GM19468 (cell line): ENCODE measurements around the gene MDM2.

Experiments used
- ATAC-seq: cut with Tn5 transposase; IDR thresholded peaks from one replicate; pipeline ENCODE4 v1.9.1; 2021; ENCODE audit warnings: mild to moderate bottlenecking, moderate library complexity, moderate number of reproducible peaks; ENCODE audit not compliant: unreplicated experiment; ENCODE audit errors: extremely low read depth

MDM2 gene

GRCh38 chr12:68870443-68870842 lies 62.5 kb downstream of the MDM2 start:
- ATAC-seq, result no peak

GRCh38 chr12:68871396-68871795 lies 63.4 kb downstream of the MDM2 start:
- no peak for ATAC-seq

GRCh38 chr12:68871921-68872320 lies 63.9 kb downstream of the MDM2 start:
- ATAC-seq, result no peak

- no peak for ATAC-seq
Observed at GRCh38 chr12:68873316-68873715, 65.3 kb downstream of the MDM2 start.

GRCh38 chr12:68876461-68876860 lies 68.5 kb downstream of the MDM2 start:
- no peak for ATAC-seq

GRCh38 chr12:68877583-68877982 lies 69.6 kb downstream of the MDM2 start:
- ATAC-seq, result no peak

GRCh38 chr12:68878283-68878682 lies 70.3 kb downstream of the MDM2 start:
- no peak for ATAC-seq

GRCh38 chr12:68878846-68879245 lies 70.9 kb downstream of the MDM2 start:
- ATAC-seq, result no peak

GRCh38 chr12:68880660-68881325 lies 72.8 kb downstream of the MDM2 start:
- ATAC-seq, result no peak

- no peak for ATAC-seq
Observed at GRCh38 chr12:68882251-68882964, 74.4 kb downstream of the MDM2 start.

GRCh38 chr12:68883151-68883550 lies 75.2 kb downstream of the MDM2 start:
- ATAC-seq, result no peak

- no peak for ATAC-seq
Observed at GRCh38 chr12:68884251-68884650, 76.3 kb downstream of the MDM2 start.

GRCh38 chr12:68885381-68885780 lies 77.4 kb downstream of the MDM2 start:
- ATAC-seq, result no peak

GRCh38 chr12:68886636-68887572 lies 78.9 kb downstream of the MDM2 start:
- no peak for ATAC-seq

- no peak for ATAC-seq
Observed at GRCh38 chr12:68887641-68888040, 79.7 kb downstream of the MDM2 start.

- ATAC-seq, result no peak
Observed at GRCh38 chr12:68888243-68888642, 80.3 kb downstream of the MDM2 start.

- ATAC-seq, result no peak
Observed at GRCh38 chr12:68890701-68891113, 82.7 kb downstream of the MDM2 start.

- ATAC-seq, result no peak
Observed at GRCh38 chr12:68891141-68891540, 83.2 kb downstream of the MDM2 start.

- ATAC-seq, result no peak
Observed at GRCh38 chr12:68893201-68893600, 85.2 kb downstream of the MDM2 start.

GRCh38 chr12:68893741-68894140 lies 85.8 kb downstream of the MDM2 start:
- ATAC-seq, result no peak
